OCI-LY1 (cell line): ENCODE data around the gene PHLDB3.

Experiments
- H2AFZ ChIP-seq: fragments of 200-600 bp; sonication (generic), shearing (Covaris generic); 2 replicates; pipeline ENCODE4 v1.6.0; 2014; ENCODE audit warnings: antibody characterized with exemption, mild to moderate bottlenecking, low read length
- H3F3A ChIP-seq: fragments of 200-600 bp; sonication (generic), shearing (Covaris generic); 2 replicates; pipeline ENCODE4 v1.6.0; 2014; ENCODE audit warnings: mild to moderate bottlenecking, antibody characterized with exemption, low read length, moderate library complexity; ENCODE audit not compliant: insufficient read depth
- H3K27ac ChIP-seq: fragments of 200-600 bp; sonication (generic); 2 replicates; pipeline ENCODE4 v1.5.1; 2014; ENCODE audit warnings: low read length, mixed run types, mild to moderate bottlenecking, low read depth; ENCODE audit not compliant: poor library complexity, severe bottlenecking
- H3K27me3 ChIP-seq: fragments of 200-600 bp; sonication (generic); 2 replicates; pipeline ENCODE4 v1.6.0; 2014; ENCODE audit warnings: antibody characterized with exemption, mild to moderate bottlenecking, low read length, moderate library complexity; ENCODE audit not compliant: insufficient read depth
- H3K36me3 ChIP-seq: fragments of 200-600 bp; sonication (generic); 2 replicates; pipeline ENCODE4 v1.6.1; 2014; ENCODE audit warnings: mild to moderate bottlenecking, antibody characterized with exemption, low read length, moderate library complexity, mixed read lengths; ENCODE audit not compliant: insufficient read depth
- H3K4me1 ChIP-seq: fragments of 200-600 bp; sonication (generic); 2 replicates; pipeline ENCODE4 v1.5.1; 2014; ENCODE audit warnings: mild to moderate bottlenecking, low read length, moderate library complexity; ENCODE audit not compliant: insufficient read depth, severe bottlenecking
- H3K4me2 ChIP-seq: fragments of 200-600 bp; sonication (generic), shearing (Covaris generic); 2 replicates; pipeline ENCODE4 v1.6.1; 2014; ENCODE audit warnings: low read length
- H3K4me3 ChIP-seq: fragments of 200-600 bp; sonication (generic); 2 replicates; pipeline ENCODE4 v1.5.1; 2014; ENCODE audit warnings: low read length, low read depth, mild to moderate bottlenecking, mixed read lengths; ENCODE audit not compliant: poor library complexity, severe bottlenecking
- H3K79me2 ChIP-seq: fragments of 200-600 bp; shearing (Covaris generic); 2 replicates; pipeline ENCODE4 v1.6.1; 2016; ENCODE audit warnings: mixed run types, low read length, mixed read lengths; ENCODE audit not compliant: insufficient read depth
- H3K9ac ChIP-seq: fragments of 200-600 bp; sonication (generic), shearing (Covaris generic); 2 replicates; pipeline ENCODE4 v1.6.1; 2014; ENCODE audit warnings: mild to moderate bottlenecking, low read length, mixed read lengths
- H3K9me2 ChIP-seq: fragments of 200-600 bp; sonication (generic), shearing (Covaris generic); 2 replicates; pipeline ENCODE4 v1.6.1; 2014; ENCODE audit warnings: low read depth, mild to moderate bottlenecking, low read length, mixed read lengths
- H3K9me3 ChIP-seq: fragments of 200-600 bp; shearing (Covaris generic); 2 replicates; pipeline ENCODE4 v1.6.1; 2014; ENCODE audit warnings: low read length, mixed read lengths
- H4K20me1 ChIP-seq: fragments of 200-600 bp; sonication (generic), shearing (Covaris generic); 2 replicates; pipeline ENCODE4 v1.6.0; 2016; ENCODE audit warnings: mild to moderate bottlenecking, low read length; ENCODE audit not compliant: insufficient read depth
- CTCF ChIP-seq: fragments of 200-600 bp; sonication (generic), shearing (Covaris generic); IDR thresholded peaks from 2 replicates; pipeline ENCODE4 v1.5.1; 2017; ENCODE audit warnings: mild to moderate bottlenecking, antibody characterized with exemption, low read length, moderate library complexity, mixed read lengths
- EZH2 ChIP-seq: fragments of 200-600 bp; sonication (generic), shearing (Covaris generic); IDR thresholded peaks from 2 replicates; pipeline ENCODE4 v1.8.0; 2017; ENCODE audit warnings: borderline replicate concordance, mixed run types, mild to moderate bottlenecking, antibody characterized with exemption, low read length, moderate library complexity, mixed read lengths

The PHLDB3 gene

GRCh38 chr19:43527860-43528622 lies 23.5 kb upstream of the PHLDB3 start:
- Histone ChIP-seq H2AFZ (no peak overlapping the region), H4K20me1 (no peaks in the 10 kb centered on the region), H3K27me3 (no peaks in the 10 kb centered on the region), H3K79me2 (no peaks in the 10 kb centered on the region), H3K9me3 (no peaks in the 10 kb centered on the region), H3K9me2 (no peaks in the 10 kb centered on the region), H3K4me3 (no peak overlapping the region), H3K36me3 (no peaks in the 10 kb centered on the region), H3K4me1 (peaks cover 38% of the 10 kb centered on the region), H3K4me2 (peak overlapping the region; percentile 76), H3K27ac (no peak overlapping the region), H3F3A (no peaks in the 10 kb centered on the region), H3K9ac (no peak overlapping the region)
- TF ChIP-seq CTCF (no peak), EZH2 (no peak)

DNA sequence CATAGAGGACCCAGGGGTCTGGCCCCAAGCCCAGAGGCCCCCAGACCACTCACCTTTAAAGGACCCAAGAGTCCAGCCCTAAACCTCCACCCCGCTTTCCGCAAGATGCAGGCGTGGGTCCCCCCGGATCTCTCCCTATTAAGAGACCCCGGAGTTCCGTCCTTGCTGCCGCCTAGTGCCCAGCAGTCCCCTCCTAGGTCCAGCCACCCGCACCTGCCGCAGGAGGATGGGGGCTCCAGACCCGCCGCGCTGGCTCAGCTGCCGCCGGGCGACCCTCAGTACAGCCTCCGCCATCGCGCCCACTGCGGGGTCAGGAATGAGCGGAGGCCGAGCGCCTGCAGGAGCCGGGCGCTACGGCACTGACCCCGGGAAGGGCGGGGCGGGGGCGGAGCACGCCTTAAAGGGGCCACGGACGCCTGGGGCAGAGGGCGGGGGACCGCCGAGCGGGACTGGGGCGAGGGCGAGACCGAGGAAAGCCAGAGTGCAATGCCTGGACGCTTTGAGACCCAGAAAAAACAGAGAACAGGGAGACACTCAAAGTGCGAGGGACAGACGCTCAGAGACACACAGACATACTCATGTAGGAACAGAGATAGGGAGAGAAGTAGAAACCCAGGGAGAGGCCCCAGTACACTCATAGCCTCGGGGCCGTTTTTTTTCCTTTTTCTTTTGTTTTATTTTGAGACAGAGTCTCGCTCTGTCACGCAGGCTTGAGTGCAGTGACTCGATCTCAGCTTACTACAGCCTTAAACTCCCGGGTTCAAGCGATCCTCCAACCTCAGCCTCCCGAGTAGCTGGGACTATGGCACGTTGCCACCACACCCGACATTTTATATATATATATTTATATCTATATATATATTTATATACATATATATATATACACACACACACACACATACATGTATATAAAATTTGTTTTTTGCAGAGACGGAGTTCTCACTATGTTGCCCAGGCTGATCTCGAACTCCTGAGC lies 22.6 kb upstream of the PHLDB3 start, which contains the start of gene ETHE1:
TSS of gene ETHE1 (minus strand) at position 318 of the 976 bp plus-strand sequence. CDS start at position 294, 24 bp downstream.
- Histone ChIP-seq H3K4me3 (peak within 1 kb of the TSS; percentile 64), H3K9ac (peak within 1 kb of the TSS; percentile 52)

More for the DNA sequence above, 22.6 kb upstream of the PHLDB3 start, which contains the start of gene ETHE1:
- no peaks in the 10 kb centered on the region for H4K20me1 ChIP-seq
- TF ChIP-seq CTCF: no peak
- no peak for TF ChIP-seq EZH2
- H3K79me2 ChIP-seq: no peaks in the 10 kb centered on the region
- no peaks in the 10 kb centered on the region for H3K9me3 ChIP-seq
- H3K4me2 ChIP-seq: peak within 1 kb of the TSS; percentile 76
- no peak within 1 kb of the TSS for H3K27ac ChIP-seq
- no peaks in the 10 kb centered on the region for H3K9me2 ChIP-seq
- H3K4me1 ChIP-seq: peaks cover 29% of the 10 kb centered on the region
- H3F3A ChIP-seq: no peaks in the 10 kb centered on the region
- H2AFZ ChIP-seq: no peak within 1 kb of the TSS
- H3K36me3 ChIP-seq: no peaks in the 10 kb centered on the region
- H3K27me3 ChIP-seq: no peaks in the 10 kb centered on the region
